Measurements from ENCODE around the gene GLRA2. TPM values are rescaled to one million over a fixed set of nuclear protein-coding genes. Genes with fewer than 3 reads are reported as not detected.

The GLRA2 gene
- total RNA-seq, 1 experiment from 2014 or later, result not detected

DNA sequence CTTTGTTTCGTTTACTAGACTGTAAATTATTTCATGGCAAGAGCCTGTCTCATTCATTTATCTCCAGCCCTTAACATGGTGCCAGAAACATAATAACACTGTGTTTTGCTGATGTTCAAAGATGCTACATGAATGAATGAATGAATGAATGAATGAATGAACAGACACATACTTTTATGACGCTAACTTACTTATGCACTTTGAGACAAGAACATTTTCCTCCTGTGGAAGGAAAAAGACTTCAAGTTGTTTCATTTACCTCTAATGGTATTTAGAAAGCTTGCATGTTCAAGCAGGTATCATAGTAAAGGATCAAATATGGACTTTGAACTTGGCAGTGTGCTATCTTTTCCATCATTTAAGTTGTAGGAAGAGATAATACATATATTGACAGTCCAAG, 131.6 kb downstream of the GLRA2 start:
- no peaks in the 10 kb centered on the region for H3K4me1 ChIP-seq (ENCODE audit: control insufficient read depth, insufficient read depth, low read length)
- H3K4me3 ChIP-seq (ENCODE audit: low read depth in 2 of 2, low read length in 2 of 2), result no peak overlapping the region
- POLR2A ChIA-PET, result no interaction called here
- TF ChIP-seq POLR2AphosphoS5 (IDR thresholded peaks at IDR 0.05; ENCODE audit: low read depth, low read length) (no peak), TCF7L2 (IDR thresholded peaks at IDR 0.05; ENCODE audit: low read depth, low read length) (no peak), SIN3A (IDR thresholded peaks at IDR 0.05; ENCODE audit: borderline replicate concordance, insufficient read depth, low read depth, low read length) (no peak)
- TF ChIP-seq, protein P1, sequence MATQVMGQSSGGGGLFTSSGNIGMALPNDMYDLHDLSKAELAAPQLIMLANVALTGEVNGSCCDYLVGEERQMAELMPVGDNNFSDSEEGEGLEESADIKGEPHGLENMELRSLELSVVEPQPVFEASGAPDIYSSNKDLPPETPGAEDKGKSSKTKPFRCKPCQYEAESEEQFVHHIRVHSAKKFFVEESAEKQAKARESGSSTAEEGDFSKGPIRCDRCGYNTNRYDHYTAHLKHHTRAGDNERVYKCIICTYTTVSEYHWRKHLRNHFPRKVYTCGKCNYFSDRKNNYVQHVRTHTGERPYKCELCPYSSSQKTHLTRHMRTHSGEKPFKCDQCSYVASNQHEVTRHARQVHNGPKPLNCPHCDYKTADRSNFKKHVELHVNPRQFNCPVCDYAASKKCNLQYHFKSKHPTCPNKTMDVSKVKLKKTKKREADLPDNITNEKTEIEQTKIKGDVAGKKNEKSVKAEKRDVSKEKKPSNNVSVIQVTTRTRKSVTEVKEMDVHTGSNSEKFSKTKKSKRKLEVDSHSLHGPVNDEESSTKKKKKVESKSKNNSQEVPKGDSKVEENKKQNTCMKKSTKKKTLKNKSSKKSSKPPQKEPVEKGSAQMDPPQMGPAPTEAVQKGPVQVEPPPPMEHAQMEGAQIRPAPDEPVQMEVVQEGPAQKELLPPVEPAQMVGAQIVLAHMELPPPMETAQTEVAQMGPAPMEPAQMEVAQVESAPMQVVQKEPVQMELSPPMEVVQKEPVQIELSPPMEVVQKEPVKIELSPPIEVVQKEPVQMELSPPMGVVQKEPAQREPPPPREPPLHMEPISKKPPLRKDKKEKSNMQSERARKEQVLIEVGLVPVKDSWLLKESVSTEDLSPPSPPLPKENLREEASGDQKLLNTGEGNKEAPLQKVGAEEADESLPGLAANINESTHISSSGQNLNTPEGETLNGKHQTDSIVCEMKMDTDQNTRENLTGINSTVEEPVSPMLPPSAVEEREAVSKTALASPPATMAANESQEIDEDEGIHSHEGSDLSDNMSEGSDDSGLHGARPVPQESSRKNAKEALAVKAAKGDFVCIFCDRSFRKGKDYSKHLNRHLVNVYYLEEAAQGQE (IDR thresholded peaks at IDR 0.05; ENCODE audit: insufficient read depth in 1 of 2, low read depth in 2 of 2, low read length in 1 of 2), result no peak
- TF ChIP-seq, protein P2, sequence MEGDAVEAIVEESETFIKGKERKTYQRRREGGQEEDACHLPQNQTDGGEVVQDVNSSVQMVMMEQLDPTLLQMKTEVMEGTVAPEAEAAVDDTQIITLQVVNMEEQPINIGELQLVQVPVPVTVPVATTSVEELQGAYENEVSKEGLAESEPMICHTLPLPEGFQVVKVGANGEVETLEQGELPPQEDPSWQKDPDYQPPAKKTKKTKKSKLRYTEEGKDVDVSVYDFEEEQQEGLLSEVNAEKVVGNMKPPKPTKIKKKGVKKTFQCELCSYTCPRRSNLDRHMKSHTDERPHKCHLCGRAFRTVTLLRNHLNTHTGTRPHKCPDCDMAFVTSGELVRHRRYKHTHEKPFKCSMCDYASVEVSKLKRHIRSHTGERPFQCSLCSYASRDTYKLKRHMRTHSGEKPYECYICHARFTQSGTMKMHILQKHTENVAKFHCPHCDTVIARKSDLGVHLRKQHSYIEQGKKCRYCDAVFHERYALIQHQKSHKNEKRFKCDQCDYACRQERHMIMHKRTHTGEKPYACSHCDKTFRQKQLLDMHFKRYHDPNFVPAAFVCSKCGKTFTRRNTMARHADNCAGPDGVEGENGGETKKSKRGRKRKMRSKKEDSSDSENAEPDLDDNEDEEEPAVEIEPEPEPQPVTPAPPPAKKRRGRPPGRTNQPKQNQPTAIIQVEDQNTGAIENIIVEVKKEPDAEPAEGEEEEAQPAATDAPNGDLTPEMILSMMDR (IDR thresholded peaks at IDR 0.05), result no peak
- no TSS peak for BruUV-seq (replicated peaks)
- no peaks in the 10 kb centered on the region for H3K36me3 ChIP-seq (ENCODE audit: control insufficient read depth, insufficient read depth, low read length)
- in situ Hi-C loops (cut with HindIII; ENCODE audit: low pct_unique_long_range_greater_than_20kb, low sequenced_read_pairs) (no loop called here), intact Hi-C loops (cut with micrococcal nuclease; ENCODE audit: unreplicated experiment) (no loop called here)
- no peaks in the 10 kb centered on the region for H3K9me3 ChIP-seq (ENCODE audit: control insufficient read depth, insufficient read depth, low read depth, low read length)
- CTCF ChIA-PET, result no interaction called here
- H3K27me3 ChIP-seq (ENCODE audit: control insufficient read depth, insufficient read depth, low read length), result no peaks in the 10 kb centered on the region
- ATAC-seq (no peak), DNase-seq (ENCODE audit: low read depth, low spot score) (no peak)
- no peak overlapping the region for H3K27ac ChIP-seq (ENCODE audit: low read length)

DNA sequence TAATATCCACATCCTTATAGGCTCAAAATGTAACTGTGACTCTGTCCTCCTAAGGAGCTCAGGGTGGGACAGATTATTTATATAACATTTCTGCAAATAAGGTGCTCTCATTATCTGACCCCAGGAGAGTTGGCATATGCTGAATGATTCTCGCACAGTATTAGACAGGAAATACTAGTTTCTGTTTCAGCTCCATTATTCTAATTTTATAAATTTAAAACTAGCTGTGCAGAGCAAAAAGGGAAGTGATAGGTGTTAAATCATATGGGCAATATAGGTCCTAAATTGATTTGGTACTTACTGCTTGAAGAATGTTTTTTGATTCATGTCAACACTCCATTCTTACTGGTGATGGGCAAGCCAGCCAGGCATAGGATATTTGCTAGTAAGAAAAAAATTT, 141.5 kb downstream of the GLRA2 start:
- BruUV-seq (replicated peaks), result no TSS peak
- Histone ChIP-seq H3K4me1 (ENCODE audit: control insufficient read depth, insufficient read depth, low read length) (no peaks in the 10 kb centered on the region), H3K27ac (ENCODE audit: low read length) (no peak overlapping the region), H3K27me3 (ENCODE audit: control insufficient read depth, insufficient read depth, low read length) (no peaks in the 10 kb centered on the region), H3K36me3 (ENCODE audit: control insufficient read depth, insufficient read depth, low read length) (no peaks in the 10 kb centered on the region), H3K9me3 (ENCODE audit: control insufficient read depth, insufficient read depth, low read depth, low read length) (no peaks in the 10 kb centered on the region), H3K4me3 (ENCODE audit: low read depth in 2 of 2, low read length in 2 of 2) (no peak overlapping the region)
- ATAC-seq (no peak), DNase-seq (ENCODE audit: low read depth, low spot score) (no peak)
- intact Hi-C loops (cut with micrococcal nuclease; ENCODE audit: unreplicated experiment) (no loop called here), in situ Hi-C loops (cut with HindIII; ENCODE audit: low pct_unique_long_range_greater_than_20kb, low sequenced_read_pairs) (no loop called here)
- POLR2A ChIA-PET, result no interaction called here
- TF ChIP-seq, protein P1 (IDR thresholded peaks at IDR 0.05; ENCODE audit: insufficient read depth in 1 of 2, low read depth in 2 of 2, low read length in 1 of 2), result no peak
- no peak for TF ChIP-seq SIN3A (IDR thresholded peaks at IDR 0.05; ENCODE audit: borderline replicate concordance, insufficient read depth, low read depth, low read length)
- no peak for TF ChIP-seq TCF7L2 (IDR thresholded peaks at IDR 0.05; ENCODE audit: low read depth, low read length)
- no peak for TF ChIP-seq POLR2AphosphoS5 (IDR thresholded peaks at IDR 0.05; ENCODE audit: low read depth, low read length)
- TF ChIP-seq, protein P2 (IDR thresholded peaks at IDR 0.05), result no peak
- CTCF ChIA-PET, result no interaction called here

Data from Panc1 (cell line).